Stimulated activated CD4-positive, alpha-beta T cell treated with anti-CD3 and anti-CD28 coated beads, Interleukin-1b, Interleukin-23, amount 100 ng/mL, for 4 hours (primary cell): ENCODE data around the gene PEAR1.

Experiments used
- DNase-seq, 2 donors: peaks; one replicate each; pipeline ENCODE4 v3.0.0-alpha.2; 2020; ENCODE audit warnings: low read depth in 2 of 2

Gene PEAR1

DNA sequence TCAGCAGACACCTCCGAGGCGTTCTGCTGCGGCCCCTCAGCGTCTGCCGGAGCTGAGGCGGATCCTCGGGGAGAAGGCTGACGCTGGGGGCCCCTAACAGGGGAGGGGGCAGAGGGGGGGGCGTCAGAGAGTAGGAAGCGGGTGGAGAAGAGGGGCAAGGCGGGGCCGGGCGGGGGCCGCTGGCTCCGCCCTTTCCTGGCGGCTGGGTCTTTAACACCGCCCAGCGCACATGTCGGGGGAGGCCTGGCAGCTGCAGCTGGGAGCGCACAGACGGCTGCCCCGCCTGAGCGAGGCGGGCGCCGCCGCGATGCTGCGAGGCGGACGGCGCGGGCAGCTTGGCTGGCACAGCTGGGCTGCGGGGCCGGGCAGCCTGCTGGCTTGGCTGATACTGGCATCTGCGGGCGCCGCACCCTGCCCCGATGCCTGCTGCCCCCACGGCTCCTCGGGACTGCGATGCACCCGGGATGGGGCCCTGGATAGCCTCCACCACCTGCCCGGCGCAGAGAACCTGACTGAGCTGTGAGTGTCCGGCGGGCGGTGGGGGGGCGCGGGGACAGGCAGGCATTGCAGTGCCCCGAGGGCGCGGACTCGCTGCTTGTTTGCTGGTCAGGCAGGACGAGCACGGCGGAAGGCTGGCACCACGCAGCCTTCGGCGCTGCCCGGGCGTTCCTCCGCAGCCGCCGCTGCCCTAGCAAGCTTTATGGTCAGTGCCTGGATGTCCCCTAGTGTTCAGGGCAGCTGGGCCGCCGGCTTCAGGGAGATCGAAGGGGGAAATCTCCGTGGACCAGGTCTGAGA, 32.7 kb upstream of the PEAR1 start, which contains the start of gene NTRK1:
NTRK1 (plus strand) TSS at position 238 of the 796 bp plus-strand sequence; CDS start at position 308, 70 bp downstream.
- peak; percentile 44 to 46 for DNase-seq

DNA sequence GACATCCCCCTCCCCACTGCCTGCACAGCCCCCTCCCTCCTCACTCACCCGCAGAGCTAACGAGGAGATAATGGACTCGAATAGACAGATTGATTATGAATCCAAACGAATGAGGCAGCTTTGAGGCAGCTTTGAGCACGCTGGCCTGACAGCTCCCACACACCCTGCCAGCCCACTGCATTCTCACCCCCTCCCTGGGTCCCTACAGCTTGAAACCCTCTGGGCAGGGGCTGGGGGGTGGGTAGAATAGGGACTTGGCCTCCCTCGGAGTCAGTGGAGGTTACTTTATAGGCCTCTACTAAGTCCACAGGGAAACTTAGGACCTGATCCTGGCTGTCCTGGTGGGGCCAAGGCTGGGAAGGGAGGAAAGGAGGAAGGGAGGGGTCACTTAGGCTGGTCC, 30.9 kb upstream of the PEAR1 start:
- no peak for DNase-seq

DNA sequence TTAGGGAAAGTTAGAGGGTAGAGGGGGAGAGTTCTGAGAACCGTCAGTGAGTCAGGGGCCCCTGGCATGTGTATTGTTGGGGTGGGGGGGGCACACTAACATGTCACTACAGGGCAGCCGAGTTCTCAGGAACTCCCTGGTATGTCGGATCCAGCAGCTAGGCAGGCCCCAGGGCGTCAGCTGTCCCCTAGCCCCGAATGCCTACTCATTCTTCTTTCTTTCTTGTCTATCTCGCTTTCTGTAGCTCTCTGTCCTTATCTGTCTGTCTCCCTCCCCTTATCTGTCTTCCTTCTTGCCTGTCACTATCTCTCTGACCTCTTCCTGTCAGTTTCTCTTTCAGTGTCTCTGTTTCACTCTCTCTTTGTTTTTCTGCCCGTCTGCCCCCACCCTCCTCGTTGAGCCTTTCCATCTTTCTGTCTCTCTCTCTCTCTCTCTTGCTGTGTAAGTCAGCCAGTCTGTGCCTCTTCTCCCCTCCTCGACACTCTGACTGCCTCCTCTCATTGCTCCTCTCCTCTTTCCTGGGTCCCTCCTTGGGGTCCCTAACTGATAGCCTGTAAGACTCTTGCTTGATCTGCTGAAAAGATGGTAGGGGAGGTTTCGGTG, 30.4 kb upstream of the PEAR1 start:
- no peak for DNase-seq

DNA sequence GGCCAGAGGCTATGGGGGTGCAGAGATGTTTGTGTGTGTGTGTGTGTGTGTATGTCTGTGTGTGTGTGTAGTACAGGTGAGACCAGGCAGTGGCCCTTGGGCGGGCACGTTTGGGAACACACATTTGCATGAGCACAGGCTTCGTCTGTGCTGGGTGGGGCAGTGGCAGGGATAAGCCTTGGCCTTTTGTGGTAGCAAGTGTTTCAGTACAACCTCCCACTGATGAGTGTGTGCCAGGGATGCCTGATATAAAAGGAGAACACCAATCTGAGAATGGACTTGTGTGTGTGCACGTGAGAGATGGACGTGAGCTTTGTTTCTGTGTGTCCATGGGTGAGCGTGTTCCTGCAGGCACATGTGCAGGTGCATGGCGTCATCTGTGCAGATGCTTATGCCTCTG, 29.9 kb upstream of the PEAR1 start:
- DNase-seq = no peak

DNA sequence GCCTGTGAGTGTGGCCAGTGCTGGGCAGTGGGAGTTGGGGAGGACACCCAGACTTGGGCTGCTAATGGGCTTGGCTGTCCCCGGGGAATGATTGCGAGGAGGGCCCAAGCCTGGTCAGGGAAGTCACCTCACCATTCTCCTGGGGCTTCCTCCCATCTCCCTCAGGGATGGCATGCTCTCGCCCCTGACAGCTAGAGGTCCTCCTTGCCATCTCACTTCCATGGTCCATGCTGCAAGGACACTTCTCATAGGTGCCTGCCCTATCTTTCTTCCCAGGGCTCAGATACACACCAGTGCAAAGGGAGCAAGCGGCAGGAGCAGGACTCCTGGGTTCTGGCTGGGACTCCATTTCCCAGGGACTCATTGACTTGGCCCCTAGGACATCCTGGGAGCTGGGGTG, 28.7 kb upstream of the PEAR1 start:
- no peak for DNase-seq

DNA sequence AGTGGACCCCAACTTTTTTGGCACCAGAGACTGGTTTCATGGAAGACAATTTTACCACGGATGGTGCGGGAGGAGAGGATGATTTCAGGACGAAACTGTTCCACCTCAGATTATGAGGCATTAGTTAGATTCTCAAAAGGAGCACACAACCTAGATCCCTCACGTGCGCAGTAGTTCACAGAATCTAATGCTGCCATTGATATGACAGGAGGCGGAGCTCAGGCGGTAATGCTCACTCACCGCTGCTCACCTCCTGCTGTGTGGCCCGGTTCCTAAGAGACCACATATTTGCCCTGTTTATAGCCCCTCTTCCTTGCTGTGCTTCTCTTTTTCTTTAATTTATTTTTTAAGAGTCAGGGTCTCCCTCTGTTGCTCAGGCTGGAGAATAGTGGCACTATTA, 28.3 kb upstream of the PEAR1 start:
- no peak for DNase-seq

DNA sequence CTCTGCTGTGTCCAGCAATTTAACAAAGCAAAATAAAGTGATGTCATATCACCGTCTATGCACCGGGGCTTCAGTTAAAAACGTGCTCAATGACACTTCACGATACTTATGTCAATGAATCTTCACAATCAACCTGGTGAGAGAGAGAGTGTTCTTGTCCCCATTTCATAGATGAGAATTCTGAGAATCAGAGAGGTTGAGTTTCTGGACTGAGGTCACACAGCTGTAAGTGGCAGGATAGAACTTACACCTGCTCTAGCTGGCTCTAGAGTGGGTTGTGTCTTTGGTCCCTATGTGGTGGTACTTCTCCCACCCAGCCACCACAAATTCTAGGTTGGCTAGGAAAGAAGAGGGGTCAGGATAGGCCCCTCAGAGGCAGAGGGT, 27.7 kb upstream of the PEAR1 start:
- no peak for DNase-seq

DNA sequence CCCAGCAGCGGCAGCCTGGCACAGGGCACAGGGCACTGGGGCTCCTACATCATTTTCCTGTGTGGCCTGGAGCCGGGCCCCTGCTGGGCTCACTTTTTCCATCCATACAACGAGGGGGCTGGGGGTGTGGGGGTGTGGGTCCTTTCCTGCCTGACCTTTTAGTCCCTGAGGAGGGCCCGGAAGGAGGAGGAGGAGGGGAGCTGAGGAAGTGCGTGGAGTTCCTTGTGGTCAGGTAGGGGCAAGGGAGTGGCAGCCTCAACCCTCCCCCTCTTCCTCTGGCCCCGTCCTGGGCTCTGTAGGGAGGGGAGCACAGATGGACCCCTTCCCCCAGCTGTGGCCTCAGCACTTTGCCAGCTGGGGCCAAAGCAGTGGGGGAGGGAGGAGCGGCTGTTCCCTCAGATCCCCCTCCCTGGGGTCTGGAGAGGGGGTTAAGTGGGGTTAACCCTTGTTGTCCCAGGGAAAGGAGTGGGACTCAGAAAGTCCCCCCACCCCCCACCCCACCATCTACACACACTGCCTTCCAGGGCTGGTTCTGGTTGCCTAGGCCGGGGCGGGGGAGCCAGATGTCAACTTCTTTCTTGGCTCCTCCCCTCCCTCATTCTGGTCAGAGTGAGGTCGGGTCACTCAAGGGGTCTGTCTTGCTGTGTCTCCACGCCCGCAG, 27.1 kb upstream of the PEAR1 start:
- DNase-seq = no peak

DNA sequence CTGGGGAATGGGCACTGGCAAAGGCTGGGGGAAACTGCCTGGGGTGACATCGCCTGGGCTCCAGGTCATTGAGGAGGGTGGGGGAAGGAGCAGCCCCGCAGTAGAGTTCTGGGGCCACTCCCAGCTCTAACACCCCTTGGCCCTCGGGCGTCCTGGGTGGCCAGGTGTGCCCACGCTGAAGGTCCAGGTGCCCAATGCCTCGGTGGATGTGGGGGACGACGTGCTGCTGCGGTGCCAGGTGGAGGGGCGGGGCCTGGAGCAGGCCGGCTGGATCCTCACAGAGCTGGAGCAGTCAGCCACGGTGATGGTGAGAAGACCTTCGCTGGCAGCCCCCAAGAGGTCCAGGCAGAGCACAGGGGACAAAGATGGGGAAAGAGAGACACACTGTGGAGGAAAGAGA, 25.2 kb upstream of the PEAR1 start:
- DNase-seq = no peak

DNA sequence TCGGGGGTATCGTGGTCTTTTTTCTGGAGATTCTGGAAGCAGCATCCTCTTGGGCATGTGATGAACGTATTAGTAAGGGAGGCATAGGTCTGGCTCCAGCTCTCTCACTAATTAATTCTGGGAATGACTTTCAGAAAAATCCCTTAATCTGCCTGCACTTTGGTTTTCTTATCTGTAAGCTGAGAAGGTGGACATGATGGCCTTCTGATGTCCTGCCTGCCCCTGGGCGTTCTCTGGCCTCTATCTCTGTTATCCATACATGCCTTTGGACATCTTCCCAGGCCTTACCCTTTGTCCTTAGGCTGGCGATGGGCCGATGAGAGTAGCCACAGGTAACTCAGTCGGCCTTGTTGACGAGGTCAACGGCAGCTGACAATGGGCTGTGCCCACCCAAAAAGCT, 24.1 kb upstream of the PEAR1 start:
- no peak for DNase-seq

DNA sequence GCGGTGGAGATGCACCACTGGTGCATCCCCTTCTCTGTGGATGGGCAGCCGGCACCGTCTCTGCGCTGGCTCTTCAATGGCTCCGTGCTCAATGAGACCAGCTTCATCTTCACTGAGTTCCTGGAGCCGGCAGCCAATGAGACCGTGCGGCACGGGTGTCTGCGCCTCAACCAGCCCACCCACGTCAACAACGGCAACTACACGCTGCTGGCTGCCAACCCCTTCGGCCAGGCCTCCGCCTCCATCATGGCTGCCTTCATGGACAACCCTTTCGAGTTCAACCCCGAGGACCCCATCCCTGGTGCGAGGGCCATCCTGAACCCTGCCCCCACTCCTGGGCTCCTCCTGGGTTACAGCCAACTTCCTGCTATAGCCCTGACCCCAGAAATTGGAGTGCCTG, 19.9 kb upstream of the PEAR1 start:
- no peak for DNase-seq

DNA sequence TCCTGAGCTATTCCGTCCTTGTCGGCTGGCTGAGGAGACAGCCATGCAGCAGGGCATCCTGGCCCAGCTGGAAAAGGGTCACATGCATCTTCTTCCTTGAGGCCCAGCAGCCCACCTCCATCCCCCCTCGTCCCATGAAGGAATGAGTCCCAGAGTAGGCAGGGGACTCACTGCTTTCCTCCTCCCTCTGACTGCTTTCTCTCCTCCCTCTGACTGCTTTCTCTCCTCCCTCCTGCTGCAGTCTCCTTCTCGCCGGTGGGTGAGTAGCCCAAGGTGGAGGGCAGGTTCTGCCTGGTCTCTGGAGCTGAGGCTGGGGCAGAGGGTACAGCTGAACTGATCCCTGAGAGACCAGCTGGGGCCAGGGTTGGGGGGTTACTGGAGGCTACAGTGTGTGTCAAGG, 19.4 kb upstream of the PEAR1 start:
- no peak for DNase-seq

DNA sequence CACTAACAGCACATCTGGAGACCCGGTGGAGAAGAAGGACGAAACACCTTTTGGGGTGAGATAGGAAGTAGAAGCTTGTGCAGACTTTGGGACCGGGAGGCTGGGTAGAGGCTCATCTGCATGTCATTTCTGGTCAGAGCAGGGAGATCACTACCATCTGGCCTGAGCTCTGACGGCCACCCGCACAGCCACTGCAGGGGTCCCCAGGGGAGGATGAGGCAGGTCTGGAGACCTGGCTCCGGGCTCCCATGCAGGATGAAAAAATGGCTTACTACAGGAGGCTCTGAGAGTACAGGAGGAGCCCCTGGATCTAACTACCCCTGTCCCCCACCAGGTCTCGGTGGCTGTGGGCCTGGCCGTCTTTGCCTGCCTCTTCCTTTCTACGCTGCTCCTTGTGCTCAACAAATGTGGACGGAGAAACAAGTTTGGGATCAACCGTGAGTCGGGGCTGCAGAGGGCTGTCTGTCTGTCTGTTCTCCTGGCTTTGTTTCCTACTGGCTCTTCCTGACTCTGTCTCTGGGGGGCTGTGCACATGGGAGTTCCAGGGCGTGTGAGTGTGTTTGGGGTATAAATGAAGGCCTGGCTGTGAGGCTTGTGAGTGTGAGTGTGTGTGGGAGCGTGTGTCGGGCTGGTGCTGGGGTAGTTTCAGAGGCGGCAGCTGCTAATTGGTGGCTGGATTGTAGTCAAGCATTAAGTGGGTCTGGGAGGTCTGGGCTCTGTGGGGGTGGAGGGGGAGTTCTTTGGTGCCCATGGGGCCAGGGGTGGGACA, 18.8 kb upstream of the PEAR1 start:
- DNase-seq = no peak

DNA sequence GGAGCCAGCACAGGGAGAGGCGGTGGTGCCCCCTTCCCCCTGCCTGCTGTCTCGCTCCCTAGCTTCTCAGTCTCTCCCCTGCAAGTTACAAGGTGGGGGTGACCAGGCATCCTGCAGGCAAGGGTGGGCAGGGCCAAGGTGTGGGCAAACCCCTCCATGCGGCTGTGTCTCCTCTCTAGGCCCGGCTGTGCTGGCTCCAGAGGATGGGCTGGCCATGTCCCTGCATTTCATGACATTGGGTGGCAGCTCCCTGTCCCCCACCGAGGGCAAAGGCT, 18.2 kb upstream of the PEAR1 start:
- no peak for DNase-seq

DNA sequence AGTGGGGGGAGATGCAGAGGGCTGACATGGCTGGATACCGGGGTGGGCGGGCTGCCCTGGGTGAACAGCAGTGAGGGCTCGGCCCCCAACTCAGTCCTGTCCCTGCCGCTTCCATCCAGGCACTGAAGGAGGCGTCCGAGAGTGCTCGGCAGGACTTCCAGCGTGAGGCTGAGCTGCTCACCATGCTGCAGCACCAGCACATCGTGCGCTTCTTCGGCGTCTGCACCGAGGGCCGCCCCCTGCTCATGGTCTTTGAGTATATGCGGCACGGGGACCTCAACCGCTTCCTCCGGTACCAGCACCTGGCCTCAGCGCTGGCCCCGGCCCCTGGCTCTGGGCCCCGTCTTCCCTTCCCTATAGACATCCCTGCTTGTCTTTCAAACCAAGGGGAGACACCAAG, 17.2 kb upstream of the PEAR1 start:
- DNase-seq = no peak

DNA sequence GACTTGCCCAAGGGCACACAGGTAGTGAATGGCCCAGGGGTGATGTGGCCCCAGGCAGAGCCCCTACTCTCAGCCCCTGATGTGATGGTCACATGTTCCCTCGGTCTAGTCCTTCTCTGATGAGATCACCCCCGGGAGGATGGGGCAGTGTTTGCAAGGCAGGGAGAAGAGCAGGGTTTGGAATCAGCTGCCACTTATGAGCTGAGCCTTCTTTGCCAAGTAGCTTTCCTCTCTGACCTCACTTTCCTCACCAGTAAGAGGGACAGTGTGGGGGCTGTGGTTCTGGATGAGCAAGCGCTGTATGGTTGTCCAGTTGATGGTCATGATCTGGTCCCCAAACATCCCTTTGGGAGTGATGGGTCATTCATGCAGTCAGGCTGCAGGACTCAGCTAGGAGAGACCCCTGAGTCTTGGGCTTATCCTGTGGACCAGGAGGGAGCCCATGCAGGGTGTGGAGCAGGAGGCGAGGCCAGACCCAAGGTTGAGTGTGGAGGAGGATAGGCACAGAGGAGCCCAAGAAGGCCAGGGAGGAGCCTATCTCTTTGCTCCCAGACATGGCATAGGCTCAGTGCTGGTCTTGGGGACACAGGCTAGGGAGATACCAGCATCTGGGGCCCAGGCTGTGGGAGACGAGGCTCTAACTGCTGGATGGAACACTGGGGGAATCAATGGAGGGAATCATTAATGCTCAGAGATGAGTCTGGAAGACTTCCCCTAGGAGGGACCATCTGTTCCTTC, 15.9 kb upstream of the PEAR1 start:
- no peak for DNase-seq

DNA sequence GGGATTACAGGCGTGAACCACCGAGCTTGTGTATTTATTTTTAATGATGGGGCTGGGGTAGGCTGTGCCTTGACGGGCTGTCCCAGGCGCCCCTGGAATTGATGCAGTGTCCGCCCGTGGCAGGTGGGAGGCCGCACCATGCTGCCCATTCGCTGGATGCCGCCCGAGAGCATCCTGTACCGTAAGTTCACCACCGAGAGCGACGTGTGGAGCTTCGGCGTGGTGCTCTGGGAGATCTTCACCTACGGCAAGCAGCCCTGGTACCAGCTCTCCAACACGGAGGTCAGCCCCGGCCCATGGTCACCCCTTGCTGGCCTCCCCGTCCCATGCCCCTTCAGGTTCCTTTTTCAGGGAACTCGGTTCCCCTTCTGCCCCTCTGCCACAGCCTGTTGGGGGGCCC, 13.6 kb upstream of the PEAR1 start:
- DNase-seq = no peak

DNA sequence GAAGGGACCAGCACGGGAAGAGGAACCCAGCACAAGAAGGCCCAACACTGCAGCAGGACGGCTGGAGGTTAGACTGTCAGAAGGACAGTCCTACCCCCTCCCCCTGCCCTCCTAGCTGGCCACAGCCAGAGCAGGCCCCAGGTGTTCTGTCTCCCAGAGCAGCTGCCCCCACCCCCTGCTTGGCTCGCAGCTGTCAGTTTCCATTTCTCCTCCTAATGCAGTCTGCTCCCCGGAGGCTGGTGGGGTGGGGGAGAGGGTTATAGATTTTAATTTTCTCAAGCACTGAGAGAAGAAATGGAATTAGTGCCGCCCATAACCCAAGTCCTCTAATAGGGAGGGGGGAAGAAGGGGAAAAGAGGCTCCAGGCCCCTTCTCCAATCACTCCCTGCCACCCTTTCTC, 13.0 kb upstream of the PEAR1 start:
- no peak for DNase-seq

DNA sequence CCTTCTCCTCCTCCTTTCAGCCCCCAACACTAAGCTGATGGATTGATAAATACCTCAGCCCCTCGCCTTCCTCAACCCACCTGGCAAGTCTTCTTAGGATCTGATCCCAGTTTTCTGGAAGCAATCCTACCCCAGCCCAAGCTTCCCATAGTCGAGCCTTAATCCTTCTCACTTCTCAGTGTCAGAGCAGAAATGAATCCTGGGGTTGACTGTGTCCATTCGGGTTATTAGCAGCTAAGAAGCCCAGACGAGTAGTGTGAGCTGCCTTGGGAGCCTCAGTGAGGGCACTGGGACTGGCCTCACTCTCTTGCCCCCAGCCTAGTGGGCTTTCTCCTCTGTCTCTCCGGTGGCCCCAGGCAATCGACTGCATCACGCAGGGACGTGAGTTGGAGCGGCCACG, 12.4 kb upstream of the PEAR1 start:
- no peak for DNase-seq

DNA sequence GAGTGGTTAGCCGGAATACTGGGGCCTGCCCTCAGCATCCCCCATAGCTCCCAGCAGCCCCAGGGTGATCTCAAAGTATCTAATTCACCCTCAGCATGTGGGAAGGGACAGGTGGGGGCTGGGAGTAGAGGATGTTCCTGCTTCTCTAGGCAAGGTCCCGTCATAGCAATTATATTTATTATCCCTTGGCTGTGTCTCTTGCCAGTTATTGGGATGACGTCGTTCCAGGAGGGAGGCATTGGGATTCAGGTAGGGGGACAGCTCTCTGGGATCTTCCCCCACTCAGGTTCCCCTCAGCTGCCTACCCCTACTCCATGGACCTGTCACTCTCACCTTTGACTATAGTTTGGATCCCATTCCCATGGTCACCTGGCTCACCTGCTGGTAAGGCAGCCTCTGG, 11.9 kb upstream of the PEAR1 start:
- no peak for DNase-seq

DNA sequence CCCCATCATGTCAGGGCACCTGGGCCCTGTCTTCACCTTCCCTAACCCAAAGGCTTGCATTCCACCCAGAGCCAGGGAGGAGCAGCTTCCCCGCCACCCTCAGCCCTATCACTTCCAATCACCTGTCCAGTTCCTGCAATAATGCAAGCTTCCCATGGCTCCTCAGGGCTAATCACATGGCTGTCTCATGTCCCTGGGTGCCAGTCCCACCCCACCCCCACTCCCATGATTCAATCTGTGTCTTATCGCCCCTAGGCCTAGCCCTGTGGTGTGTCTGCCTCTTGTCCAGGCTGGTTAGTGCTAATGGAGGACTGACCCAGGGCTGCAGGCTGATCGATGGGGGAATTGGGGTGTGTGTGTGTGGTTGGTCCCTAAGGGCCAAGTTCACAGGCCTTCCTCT, 11.0 kb upstream of the PEAR1 start:
- no peak for DNase-seq

DNA sequence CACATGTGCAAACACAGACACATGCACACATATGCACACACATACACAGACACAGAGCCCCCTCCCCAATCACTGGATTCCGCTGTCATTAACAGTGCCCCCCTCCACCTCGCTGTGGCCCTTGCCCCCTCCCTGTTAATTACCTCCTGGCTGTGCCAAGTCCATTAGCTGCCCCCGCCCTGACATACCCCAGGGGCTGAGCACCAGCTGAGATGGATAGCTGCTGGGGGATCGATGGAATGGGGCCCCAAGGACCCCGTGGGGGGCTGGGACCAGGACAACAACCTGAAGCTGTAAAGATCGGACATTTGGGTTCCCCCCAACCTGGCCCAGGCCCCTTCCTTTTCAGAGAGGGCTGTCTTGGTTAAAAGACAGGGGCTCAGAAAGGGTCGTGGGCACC, 9.6 kb upstream of the PEAR1 start:
- DNase-seq = no peak
